Thoracic aorta (tissue), 2 donors: ENCODE results near the gene TIGD6. TPM values are rescaled to one million over a fixed set of nuclear protein-coding genes. Genes with fewer than 3 reads are reported as not detected.
"Not testable (repeated sequence)": the region's sequence is repeated elsewhere in the genome, so short reads cannot be mapped to it uniquely, and the experiment has no call there.

ENCODE experiments used
- ATAC-seq: fragments of 150-250 bp; one replicate; pipeline ENCODE4 v1.8.0; 2017; ENCODE audit warnings: low read depth; ENCODE audit not compliant: insufficient number of reproducible peaks, low FRiP score
- DNase-seq: peaks from one replicate; pipeline ENCODE4 v3.0.0-alpha.2; 2020; ENCODE audit warnings: low spot score
- H3K27ac ChIP-seq, 2 donors: fragments of 200-600 bp; sonication (generic); 1 replicate in 1 of 2; 2 replicates in 1 of 2; pipeline ENCODE4 v1.5.1; 2016; ENCODE audit warnings: mild to moderate bottlenecking in 2 of 2, moderate library complexity in 2 of 2
- H3K27me3 ChIP-seq: fragments of 200-600 bp; sonication (generic); replicated peaks from 2 replicates; pipeline ENCODE4 v1.6.0; 2016; ENCODE audit warnings: mild to moderate bottlenecking; ENCODE audit not compliant: insufficient read depth
- H3K36me3 ChIP-seq: fragments of 200-600 bp; sonication (generic); one replicate; pipeline ENCODE4 v1.5.1; 2016
- H3K4me1 ChIP-seq, 2 donors: fragments of 200-600 bp; sonication (generic); 1 replicate in 1 of 2; 2 replicates in 1 of 2; pipeline versions ENCODE4 v1.5.1 to v1.6.0; 2016; ENCODE audit warnings: low read depth in 2 of 2, mild to moderate bottlenecking in 1 of 2; ENCODE audit not compliant: control insufficient read depth in 1 of 2
- H3K4me3 ChIP-seq: fragments of 200-600 bp; sonication (generic); 2 replicates; pipeline ENCODE4 v1.5.1; 2016; ENCODE audit warnings: mild to moderate bottlenecking
- H3K9me3 ChIP-seq: fragments of 200-600 bp; sonication (generic); 2 replicates; pipeline ENCODE4 v1.5.1; 2016
- total RNA-seq, 2 donors: library from RNA; depleted of rRNA; stranded (reverse); fragments of >200 nt; gene quantifications; one replicate each; pipeline versions ENCODE4 v1.1.0 to v1.2.3, GENCODE V29; 2016
- TF ChIP-seq, protein P1 (sequence below): fragments of 200-600 bp; sonication (generic); IDR thresholded peaks from one replicate; pipeline ENCODE4 v1.5.1; 2019; ENCODE audit warnings: antibody characterized with exemption

TIGD6 gene
- total RNA-seq, 2 donors from 2014 or later, result 3.4 to 10.0 TPM

GRCh38 chr5:149948993-149949392 lies 51.5 kb downstream of the TIGD6 start:
- no peak overlapping the region for H3K4me3 ChIP-seq
- no peak overlapping the region for H3K27ac ChIP-seq
- DNase-seq, result no peak
- TF ChIP-seq, protein P1, sequence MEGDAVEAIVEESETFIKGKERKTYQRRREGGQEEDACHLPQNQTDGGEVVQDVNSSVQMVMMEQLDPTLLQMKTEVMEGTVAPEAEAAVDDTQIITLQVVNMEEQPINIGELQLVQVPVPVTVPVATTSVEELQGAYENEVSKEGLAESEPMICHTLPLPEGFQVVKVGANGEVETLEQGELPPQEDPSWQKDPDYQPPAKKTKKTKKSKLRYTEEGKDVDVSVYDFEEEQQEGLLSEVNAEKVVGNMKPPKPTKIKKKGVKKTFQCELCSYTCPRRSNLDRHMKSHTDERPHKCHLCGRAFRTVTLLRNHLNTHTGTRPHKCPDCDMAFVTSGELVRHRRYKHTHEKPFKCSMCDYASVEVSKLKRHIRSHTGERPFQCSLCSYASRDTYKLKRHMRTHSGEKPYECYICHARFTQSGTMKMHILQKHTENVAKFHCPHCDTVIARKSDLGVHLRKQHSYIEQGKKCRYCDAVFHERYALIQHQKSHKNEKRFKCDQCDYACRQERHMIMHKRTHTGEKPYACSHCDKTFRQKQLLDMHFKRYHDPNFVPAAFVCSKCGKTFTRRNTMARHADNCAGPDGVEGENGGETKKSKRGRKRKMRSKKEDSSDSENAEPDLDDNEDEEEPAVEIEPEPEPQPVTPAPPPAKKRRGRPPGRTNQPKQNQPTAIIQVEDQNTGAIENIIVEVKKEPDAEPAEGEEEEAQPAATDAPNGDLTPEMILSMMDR, result no peak
- no peaks in the 10 kb centered on the region for H3K27me3 ChIP-seq
- H3K4me1 ChIP-seq, result no peaks in the 10 kb centered on the region
- no peaks in the 10 kb centered on the region for H3K9me3 ChIP-seq
- no peak for ATAC-seq
- H3K36me3 ChIP-seq, result no peaks in the 10 kb centered on the region

GRCh38 chr5:149946118-149946517 lies 54.3 kb downstream of the TIGD6 start:
- Histone ChIP-seq H3K4me3 (no peak overlapping the region), H3K4me1 (no peaks in the 10 kb centered on the region), H3K27me3 (no peaks in the 10 kb centered on the region), H3K27ac (no peak overlapping the region), H3K36me3 (no peaks in the 10 kb centered on the region), H3K9me3 (no peaks in the 10 kb centered on the region)
- ATAC-seq (no peak), DNase-seq (no peak)
- TF ChIP-seq, protein P1, result no peak

DNA sequence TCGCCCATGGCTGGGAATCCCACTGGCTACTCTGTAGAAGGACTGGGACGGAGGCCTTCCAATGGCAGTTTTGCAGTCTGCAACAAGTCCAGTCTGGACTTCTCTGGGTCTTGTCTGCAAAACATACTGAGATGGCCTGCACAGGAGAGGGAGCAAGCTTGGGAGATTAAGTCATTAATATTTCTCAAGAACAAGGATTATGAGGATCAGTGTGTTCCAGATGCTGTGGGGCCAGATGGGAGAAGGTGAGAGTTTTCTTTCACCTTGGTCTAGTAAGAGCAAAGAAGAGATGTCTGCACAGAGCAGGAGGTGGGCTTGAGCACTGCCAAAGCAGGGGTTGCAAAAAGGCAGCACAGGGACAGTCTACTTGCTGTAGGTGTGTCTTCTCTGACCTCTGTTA lies 55.8 kb downstream of the TIGD6 start, which contains the start of gene PDE6A:
PDE6A (minus strand) TSS at position 128 of the 400 bp plus-strand sequence; CDS start at position 8, 120 bp downstream.
- TF ChIP-seq, protein P1, result no peak
- ATAC-seq (no peak), DNase-seq (no peak)
- Histone ChIP-seq H3K9me3 (no peaks in the 10 kb centered on the region), H3K27me3 (no peaks in the 10 kb centered on the region), H3K36me3 (no peaks in the 10 kb centered on the region), H3K27ac (no peak within 1 kb of the TSS), H3K4me3 (no peak within 1 kb of the TSS), H3K4me1 (peaks cover 6% of the 10 kb centered on the region in 2 donors)

DNA sequence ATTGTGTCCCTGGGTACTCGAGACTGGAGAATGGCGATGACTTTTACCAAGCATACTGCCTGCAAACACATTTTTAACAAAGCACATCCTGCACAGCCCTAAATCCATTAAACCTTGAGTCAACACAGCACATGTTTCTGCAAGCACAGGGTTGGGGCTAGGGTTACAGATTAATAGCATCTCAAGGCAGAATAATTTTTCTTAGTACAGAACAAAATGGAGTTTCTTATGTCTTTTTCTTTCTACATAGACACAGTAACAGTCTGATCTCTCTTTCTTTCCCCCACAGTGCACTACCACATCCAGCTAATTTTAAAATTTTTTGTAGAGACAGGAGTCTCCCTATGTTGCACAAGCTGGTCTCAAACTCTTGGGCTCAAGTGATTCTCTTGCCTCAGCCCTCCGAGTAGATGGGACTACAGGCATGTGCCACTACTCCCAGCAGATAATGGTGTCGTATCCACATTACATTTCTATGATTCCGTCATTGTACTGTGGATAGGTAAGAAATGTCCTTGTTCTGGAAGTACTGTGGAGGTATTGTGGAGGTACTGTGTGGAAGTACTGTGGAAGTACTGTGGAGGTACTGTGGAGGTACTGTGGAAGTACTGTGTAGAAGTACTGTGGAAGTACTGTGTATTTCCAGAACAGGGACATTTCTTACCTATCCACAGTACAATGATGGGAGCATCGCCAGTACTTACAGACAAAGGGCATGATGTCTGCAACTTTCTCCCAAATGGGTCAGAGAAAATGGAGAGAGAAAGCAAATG lies 57.1 kb downstream of the TIGD6 start:
- not testable (repeated sequence) for H3K27me3 ChIP-seq, H3K36me3 ChIP-seq, H3K4me3 ChIP-seq, H3K9me3 ChIP-seq, H3K27ac ChIP-seq, ATAC-seq, DNase-seq
- peaks cover 19% of the 10 kb centered on the region in 2 donors for H3K4me1 ChIP-seq

Other genes with a start within 250 kb of the TIGD6 start
- gene PDE6A, start 55.9 kb downstream of the TIGD6 start, total RNA-seq, result not detected
- gene SLC26A2, start 39.9 kb downstream of the TIGD6 start, total RNA-seq, result 10 to 100 TPM; 16.9 to 32.0 TPM
- gene HMGXB3, start 85 bp upstream of the TIGD6 start, total RNA-seq, result 10 to 100 TPM; 49.2 to 50.1 TPM
- gene CSF1R, start 85.9 kb upstream of the TIGD6 start, total RNA-seq, result 10 to 100 TPM; 76.3 to 98.6 TPM
- gene PDGFRB, start 155.2 kb upstream of the TIGD6 start, total RNA-seq, result 100 to 1,000 TPM; 362 to 421 TPM
- gene CDX1, start 166.1 kb upstream of the TIGD6 start, total RNA-seq, result not detected
- gene SLC6A7, start 189.4 kb upstream of the TIGD6 start, total RNA-seq, result not detected